GM19467 (cell line): Measurements from ENCODE around the gene ASGR1.
"Not testable (repeated sequence)": the region's sequence is repeated elsewhere in the genome, so short reads cannot be mapped to it uniquely, and the experiment has no call there.

Experiments used
- ATAC-seq: cut with Tn5 transposase; IDR thresholded peaks from one replicate; pipeline ENCODE4 v1.9.1; 2021; ENCODE audit warnings: mild to moderate bottlenecking, moderate library complexity; ENCODE audit not compliant: unreplicated experiment

The ASGR1 gene

DNA sequence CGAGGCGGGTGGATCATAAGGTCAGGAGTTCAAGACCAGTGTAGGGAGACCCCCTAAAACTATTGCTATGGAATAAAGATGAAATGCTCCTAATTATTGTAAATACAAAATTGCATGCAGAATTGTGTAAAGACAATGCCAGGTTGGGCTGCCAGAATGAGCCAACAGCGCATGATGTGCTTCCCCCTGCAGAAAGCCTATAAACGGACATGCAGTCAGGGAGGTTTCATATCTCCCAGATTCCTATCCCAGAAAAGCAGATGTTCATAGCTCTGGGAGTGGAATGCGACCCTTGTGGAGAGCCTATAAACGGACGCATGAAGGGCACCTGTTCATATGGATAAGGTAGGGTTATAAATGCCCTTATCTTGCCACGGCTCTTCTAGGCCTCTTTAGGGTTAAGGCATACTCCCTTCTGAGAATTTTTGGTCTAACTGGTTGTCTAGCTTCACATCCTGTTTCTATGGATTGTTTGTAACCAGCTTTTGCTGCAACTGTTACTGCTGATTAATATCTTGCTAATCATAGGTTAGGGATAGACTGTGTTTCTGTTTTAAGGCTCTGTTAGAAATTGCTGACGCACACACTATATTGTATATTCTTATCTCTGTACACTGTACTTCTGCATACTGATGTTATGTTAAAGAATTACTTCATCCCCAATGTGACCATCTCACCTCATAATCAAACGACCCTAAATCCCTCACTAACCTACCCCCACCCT is 10.2 kb downstream of the ASGR1 start:
- not testable (repeated sequence) for ATAC-seq

DNA sequence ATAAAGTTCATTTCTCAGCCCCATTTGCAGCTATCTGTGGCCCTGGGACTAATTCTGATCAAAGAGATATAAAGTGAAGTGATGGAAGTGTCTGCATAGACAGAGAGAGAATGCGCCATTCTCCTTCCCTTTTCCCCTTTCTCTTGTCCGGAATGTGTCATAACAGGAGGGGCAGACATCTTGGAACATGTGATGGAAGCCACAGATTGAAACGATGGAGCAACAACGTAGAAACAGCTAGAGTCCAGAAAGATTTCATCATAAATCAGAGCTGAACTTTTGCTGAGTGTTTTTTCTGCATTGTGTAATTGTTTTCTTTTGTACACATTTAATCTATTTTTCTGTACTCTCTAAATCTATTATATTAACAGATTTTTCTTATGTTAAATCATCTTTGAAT is 11.3 kb downstream of the ASGR1 start:
- ATAC-seq: no peak

DNA sequence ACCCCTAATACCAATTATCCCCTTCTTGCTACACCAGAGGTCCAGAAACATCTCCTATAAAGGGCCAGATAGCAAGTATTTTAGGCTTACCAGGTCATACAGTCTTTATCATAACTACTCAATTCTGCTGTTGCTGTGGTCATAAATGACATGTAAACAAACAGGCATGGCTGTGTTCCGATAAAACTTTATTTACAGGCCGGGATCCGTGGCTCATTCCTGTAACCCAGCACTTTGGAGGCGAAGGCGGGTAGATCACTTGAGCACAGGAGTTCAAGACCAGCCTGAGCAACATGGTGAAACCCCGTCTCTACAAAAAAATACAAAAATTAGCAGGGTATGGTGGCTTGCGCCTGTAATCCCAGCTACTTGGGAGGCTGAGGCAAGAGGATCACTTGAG is 12.3 kb downstream of the ASGR1 start:
- no peak for ATAC-seq

DNA sequence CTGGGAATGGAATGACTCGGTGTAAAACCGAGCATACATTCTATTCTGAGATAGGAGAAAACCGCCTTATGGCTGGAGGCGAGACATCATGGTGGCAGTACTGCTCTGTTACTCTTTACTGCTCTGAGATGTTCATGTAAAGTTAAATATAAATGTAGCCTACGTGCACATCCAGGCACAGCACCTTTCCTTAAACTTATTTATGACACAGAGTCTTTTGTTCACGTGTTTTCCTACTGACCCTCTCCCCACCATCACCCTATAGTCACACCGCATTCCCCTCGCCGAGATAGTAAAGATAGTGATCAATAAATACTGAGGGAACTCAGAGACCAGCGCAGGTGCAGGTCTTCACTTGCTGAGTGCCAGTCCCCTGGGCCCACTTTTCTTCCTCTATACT is 19.6 kb downstream of the ASGR1 start:
- ATAC-seq: not testable (repeated sequence)

DNA sequence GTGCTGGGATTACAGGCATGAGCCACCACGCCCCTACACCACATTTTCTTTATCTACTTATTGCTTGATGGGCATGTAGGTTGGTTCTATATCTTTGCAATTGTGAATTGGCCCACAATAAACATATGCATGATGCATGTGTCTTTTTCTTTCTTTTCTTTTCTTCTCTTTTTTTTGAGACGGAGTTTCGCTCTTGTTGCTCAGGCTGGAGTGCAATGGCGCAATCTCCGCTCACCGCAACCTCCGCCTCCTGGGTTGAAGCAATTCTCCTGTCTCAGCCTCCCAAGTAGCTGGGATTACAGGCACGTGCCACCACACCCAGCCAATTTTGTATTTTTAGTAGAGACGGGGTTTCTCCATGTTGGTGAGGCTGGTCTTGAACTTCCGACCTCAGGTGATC is 20.7 kb downstream of the ASGR1 start:
- not testable (repeated sequence) for ATAC-seq

DNA sequence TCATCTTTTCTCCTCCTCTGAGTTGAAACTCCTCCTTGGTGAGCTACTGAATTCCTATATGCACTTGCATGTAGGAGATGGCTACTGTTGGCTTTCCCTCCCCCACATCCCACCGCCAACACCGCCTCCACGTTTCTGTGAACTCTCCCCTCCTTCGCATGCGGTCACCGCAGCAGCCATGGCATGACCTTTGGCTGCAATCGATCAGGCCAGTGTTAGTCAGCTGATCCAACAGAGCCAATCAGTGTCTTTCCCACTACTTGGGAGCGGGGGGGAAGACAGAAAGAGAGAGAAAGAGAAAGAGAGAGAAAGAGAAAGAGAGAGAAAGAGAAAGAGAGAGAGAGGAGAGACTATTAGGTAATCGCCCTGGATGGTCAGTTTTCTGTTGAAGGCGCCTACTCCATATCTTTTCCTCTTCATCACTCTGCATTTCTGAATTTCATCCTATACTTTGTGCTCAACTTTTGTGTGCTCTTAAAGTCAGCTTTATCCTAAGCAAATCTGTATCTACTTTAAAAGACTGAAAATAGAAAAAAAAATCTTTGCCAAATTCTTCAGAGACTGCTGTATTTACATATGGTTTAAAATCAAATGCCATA is 22.7 kb downstream of the ASGR1 start:
- no peak for ATAC-seq

DNA sequence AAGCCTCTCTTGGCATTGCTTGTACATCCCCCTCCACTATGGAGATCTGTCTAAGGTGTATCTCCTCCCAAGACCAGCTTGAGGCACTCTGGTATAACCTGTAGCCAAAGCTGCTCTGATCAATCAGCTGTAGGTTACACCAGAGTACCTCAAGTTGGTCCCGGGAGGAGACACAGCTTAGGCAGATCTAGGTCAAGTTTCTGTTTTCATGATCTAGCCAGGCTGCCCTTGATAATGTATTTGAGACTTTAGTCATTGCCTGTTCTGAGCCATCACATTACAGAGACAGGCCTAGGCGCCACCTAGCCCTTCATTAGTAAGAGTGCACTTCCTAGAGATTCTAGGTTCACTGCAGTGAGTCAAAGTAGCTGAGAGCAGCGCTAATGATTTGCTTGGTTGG is 31.4 kb downstream of the ASGR1 start:
- no peak for ATAC-seq

DNA sequence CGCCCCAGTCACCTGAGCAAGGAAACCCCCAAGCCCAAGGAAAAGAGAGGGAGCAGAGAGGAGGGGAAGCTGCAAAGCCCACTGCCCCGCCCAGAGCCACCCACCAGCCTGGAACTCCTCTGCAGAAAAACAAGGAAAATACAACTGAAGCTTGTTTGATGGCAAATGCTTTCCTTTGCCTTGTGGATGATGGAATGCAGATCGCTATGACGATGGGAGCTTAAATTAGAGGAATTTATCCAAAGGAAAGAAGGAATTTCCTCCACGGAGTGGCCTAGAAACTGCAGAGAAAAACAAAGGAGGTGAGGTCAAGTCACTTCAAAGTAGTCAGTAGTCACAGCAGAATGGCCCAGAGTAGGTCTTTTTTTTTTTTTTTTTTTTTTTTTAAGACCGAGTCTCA is 33.1 kb downstream of the ASGR1 start:
- no peak for ATAC-seq

DNA sequence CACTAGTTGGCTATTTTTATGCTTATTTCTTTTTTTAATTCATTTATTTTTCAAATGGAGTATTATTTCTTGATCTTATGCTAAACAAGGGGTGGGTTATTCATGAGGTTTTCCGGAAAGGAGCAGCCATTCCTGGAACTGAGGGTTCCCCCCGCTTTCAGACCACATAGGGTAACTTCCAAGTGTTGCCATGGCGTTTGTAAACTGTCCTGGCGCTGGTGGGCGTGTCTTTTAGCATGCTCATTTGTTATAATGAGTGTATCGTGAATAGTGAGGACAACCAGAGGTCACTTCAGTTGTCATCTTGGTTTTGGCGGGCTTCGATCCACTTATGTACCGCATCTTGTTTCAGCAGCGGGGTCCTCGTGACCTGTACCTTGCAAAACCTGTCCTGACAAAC is 35.0 kb downstream of the ASGR1 start:
- no peak for ATAC-seq

DNA sequence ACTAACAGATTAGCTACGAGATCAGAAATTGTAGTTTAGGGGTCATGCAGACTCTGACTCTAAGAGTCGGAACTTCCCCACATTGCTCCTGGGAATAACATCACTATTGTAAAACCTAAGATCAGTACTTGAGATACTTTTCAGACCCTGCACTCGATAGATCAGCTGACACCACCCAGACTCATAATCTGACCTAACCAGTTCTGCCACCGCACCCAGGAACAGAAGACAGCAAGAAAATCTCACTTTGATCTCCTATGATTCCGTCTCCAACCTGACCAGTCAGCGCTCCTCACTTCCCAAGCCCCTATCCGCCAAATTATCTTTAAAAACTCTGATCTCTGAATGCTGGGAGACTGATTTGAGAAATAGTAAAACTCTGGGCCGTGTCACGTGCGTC is 37.3 kb downstream of the ASGR1 start:
- ATAC-seq: no peak

DNA sequence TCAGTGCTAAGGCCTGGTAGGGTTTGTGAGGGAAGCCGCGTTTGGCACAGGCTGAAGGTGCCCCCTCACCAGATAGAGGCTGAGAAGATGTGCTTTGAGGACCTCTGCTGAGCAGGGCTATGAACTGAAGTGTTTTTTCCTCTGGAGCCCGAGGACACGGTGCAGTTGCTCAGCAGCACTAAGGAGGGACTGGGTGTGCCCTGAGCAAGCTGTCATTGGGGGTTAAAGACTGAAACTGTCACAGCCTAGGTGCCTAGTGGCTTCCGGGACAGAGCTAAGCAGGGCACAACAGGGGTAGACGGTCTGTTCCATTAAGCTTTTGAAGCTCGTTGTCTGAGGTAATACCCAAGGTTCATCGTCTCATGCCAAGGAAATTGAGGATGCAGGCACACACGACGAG is 39.8 kb downstream of the ASGR1 start:
- ATAC-seq: no peak

DNA sequence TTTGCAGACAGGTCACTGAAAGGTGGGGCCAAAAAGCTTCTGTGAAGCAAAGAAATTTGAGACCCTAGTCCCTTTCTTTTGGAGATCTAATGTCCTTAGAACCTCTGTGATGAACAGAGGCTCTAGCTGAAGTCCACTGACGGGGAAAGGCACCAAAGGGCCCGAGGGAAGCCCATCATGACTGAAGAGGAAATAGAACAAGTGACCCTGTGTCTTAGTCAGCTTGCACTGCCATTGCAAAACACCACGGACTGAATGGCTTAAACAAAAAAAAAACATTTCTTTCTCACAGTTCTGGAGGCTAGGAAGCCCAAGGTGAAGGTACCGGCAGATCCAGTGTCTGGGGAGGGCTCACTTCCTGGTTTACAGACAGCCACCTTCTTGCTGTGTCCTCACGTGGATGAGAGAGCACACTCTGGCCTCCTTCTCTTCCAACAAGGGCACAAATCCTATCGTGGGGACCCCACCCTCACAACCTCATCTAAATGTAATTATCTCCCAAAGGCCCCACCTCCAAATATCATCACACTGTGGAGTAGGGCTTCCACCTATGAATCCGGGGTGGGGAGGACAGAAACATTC is 40.3 kb downstream of the ASGR1 start:
- ATAC-seq: no peak

DNA sequence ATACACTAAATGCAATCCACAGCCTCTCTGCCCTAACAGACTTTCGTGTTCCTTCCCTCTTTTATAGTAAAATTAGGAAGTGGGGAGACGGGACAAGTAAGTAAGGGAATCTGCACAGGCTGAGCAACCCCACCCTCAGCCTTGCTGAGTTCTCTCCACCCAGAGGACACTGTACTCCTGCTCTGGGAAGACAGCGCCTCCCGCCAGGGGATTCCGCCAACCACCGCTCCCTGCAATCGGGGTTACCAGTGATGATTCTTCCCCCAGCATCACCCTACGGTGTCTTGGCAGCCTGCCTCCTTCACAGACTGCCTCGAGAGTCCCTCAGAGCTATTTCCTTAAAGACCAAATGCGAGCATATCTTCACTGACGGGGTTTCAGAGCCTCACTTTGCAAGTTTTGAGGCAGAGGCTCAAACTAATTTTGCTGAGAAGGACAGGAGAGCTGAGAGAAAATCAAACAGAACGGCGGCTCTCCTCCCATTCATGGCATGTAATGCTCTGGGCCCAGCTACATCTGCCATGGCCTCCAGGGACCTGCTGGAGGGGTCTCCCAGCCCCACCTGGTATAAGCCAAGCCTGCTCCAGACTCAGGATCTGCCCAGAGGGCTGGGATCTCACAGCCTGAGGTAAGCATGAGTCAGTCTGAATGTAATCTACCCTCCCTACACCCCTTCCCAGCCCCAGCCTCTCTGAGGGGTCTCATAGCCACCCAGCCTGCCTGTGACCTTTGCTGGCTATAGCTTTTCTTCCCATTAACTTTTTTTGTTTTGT is 41.8 kb downstream of the ASGR1 start:
- no peak for ATAC-seq

DNA sequence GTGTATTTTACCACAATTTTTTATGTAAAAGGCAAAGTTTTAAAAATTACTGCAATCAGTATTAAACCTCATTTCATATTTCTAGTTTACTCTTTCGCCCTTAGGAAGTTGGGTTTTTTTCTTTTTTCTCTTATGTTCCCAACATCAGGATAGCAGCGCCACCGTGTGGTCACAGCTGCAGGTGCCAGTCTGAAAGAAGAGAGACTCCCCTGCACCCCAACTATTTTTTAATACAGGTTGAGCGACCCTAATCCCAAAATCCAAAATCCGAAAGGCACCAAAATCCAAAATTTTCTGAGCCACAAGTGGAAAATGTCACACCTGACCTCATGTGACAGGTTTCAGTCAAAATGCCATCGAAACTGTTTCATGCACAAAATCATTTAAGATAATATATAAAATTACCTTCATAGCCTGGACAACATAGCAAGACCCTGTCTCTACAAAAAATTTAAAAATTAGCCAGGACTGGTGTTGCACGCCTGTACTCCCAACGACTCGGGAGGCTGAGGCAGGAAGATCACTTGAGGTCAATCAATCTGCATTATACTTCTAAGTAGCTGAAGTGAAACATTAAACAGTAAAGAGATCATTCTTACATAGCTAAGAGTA is 42.8 kb downstream of the ASGR1 start:
- ATAC-seq: no peak

DNA sequence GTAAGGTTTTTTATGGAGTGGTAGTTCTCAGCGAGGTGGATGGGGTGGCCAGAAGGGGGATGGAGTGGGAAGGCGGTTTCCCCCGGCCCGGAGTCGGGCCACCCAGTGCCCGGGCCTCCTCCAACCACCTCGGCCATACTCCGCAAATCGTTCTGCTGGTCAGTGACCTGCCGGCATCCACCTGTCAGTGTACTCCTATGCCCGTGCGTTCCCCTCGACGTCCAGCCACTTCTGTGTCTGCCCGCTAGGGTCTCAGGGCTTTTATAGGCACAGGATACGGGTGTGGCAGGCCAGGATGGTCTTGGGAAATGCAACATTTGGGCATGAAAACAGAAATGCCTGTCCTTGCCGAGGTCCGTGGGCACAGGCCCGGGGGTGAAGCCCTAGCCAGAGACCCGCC is 45.3 kb downstream of the ASGR1 start:
- ATAC-seq: no peak

DNA sequence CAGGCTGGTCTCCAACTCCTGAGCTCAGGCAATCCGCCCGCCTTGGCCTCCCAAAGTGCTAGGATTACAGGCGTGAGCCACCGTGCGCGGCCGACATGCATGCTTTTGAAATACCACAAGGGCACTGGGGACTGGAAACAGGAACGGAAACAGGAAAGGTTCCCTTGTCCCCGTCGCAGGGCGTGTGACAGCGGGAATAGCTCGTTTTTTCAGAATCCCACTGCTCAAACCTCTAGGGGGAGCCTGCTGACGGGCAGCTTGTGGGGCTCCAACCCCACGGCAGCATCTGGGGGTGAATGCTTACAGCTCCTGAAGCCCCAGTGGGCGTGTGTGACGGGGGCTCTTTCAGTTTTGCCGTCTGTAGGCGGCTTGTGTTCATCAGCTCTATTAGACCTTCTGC is 45.7 kb downstream of the ASGR1 start:
- ATAC-seq: no peak

DNA sequence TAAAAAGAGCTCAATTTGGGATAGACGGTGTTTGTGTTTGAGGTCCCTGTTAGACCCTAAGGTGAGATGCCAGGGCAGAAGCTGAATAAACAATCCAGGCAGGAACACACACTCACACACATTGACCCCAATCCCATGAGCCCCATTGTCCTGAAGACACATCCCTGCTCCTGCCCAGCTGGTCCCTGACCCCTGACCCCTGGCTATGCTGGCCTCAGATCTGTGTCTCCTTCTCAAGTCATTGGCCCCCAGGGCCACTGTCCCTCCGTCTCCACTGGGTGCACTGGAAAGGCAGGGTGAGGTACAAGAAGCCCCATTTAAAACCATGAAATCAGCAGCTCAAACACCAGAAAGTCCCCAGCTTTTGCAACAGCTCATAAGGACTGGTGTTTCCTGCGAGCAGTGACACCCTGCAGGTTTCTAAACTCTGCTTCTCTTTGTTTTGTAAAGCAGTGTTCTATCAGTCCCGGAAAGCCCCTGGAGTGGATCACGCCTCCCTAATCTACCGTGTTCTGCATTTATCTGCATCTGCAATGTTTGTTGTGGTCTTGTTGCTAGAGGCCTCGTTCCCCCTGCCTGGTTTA is 46.6 kb downstream of the ASGR1 start:
- ATAC-seq: peak; percentile 58

DNA sequence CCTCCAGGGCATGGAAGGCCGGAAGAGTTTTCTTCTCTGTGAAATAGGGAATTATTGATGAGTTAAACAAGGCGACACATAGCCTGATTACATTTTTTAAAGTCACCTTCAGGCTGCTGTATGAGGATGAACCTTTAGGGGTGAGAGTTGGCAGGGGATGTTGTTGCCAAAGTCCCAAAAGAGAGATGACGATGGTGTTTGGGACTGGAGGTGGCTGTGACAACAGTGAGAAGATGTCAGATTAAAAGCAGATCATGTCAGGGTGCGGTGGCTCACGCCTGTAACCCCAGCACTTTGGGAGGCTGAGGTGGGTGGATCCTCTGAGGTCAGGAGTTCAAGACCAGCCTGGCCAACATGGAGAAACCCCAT is 47.8 kb downstream of the ASGR1 start:
- ATAC-seq: no peak

DNA sequence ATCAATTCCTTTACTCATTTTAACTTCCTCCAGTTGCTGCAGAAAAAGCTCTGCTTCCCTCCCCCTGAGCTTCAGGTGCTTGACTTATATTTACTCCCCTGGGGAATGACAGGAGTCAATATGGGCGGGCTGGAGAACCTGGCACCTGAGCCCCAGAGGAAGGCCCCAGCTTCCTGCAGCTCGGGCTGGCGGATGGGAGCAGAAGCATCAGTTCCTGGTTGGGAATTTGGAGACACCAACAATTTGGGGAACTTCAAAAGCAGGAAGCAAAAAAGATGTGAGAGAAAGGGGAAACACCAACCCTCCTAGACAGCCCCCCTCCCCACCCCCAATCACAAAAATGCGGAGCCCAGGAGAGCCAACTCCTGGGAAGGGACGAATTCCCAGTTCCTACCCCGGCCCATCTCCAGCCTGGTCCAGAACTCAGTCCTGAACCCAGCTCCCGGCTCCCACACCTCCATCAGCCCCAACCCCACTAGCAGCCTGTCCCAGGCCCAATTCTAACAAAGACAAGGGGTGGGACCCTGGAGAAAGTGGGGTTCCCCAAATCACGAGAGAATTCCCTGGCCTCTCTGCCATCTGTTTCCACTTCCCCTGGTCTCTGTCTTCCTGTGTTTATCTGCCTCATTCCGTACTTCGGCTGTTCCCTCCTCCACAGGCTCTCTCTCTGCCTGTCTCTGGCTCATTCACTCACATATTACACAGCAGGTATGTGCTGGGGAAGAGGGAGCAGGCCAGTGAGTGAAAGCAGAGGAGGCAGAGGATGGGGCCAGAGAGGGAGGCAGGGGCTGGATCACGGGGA is 48.3 kb downstream of the ASGR1 start:
- ATAC-seq: no peak

DNA sequence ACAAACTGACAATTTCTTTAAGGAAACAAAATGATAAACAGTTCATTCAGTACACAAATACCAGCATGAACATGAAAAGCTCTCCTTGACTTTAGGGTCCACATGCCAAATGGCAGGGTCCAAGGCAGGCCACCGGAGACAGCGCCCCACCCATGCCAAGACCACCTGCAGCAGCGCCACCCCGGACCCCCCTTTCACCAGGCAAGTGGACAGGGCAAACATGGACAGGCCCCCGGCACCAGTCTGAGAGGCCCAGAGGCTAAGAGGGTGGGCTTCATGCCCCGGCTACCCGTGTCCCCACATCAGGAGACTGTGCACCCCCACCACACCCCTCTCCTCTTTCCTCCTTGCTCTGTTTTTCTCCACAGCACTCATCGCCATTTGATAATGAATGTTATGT is 49.9 kb downstream of the ASGR1 start:
- no peak for ATAC-seq
